ENCODE measurements around the gene ARHGEF25.
"Not testable (repeated sequence)": the region's sequence is repeated elsewhere in the genome, so short reads cannot be mapped to it uniquely, and the experiment has no call there.

ARHGEF25 gene

DNA sequence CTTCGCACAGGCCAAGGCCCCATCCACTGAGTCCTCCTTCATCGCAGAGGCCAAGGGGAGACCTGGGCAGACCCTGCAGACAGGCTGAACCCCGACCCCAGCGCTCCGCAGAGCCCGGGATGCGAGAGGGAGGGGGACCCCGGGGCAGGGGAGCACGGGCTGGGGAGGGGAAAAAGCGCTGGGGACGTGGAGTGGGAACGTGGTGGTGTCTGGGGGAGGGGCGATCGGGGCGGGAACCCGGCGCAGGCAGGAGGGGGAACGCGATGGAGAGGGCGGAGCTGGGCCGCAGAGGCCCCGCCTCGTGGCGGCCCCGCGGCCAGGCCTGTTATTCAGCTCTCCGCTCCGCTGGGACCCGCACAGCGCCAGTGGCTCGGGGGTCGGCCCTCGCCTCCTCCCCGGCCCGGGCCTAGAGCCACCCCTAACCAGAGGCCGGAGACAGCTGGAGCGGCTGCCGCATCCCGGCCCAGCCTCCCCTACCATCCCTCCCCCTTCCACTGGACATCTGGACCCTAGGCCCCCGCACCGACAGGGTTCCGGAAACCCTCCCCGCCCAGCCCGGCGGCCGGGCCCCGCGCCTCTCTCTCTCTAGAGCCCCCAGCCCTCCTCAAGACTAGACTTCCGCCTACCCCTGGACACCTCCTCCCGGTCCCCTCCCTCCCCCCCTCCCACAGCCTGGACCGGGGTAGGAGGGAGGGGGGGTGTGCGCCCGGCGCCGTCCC lies at the start of gene ARHGEF25:
Gene ARHGEF25, plus strand, starts transcription at position 328 of the 719 bp plus-strand sequence. CDS start 460 bp downstream, outside the sequence.
- H3K36me3 ChIP-seq (ENCODE audit: insufficient read depth, low read length) = peaks cover 54% of the 10 kb centered on the region
- peak within 1 kb of the TSS; percentile 66 to 92 for H3K4me3 ChIP-seq (ENCODE audit: low read depth in 1 of 2, low read length in 2 of 2)
- H3K27me3 ChIP-seq (ENCODE audit: control insufficient read depth in 1 of 2, insufficient read depth in 2 of 2, low read length in 2 of 2) = no peaks in the 10 kb centered on the region
- no peaks in the 10 kb centered on the region for H3K9me3 ChIP-seq (ENCODE audit: low read length)
- peaks cover 45% of the 10 kb centered on the region for H3K4me1 ChIP-seq (ENCODE audit: insufficient read depth, low read length)
- H3K27ac ChIP-seq (ENCODE audit: low read depth, low read length) = peak within 1 kb of the TSS; percentile 98
- H3K9ac ChIP-seq (ENCODE audit: low read length) = peak within 1 kb of the TSS; percentile 82

DNA sequence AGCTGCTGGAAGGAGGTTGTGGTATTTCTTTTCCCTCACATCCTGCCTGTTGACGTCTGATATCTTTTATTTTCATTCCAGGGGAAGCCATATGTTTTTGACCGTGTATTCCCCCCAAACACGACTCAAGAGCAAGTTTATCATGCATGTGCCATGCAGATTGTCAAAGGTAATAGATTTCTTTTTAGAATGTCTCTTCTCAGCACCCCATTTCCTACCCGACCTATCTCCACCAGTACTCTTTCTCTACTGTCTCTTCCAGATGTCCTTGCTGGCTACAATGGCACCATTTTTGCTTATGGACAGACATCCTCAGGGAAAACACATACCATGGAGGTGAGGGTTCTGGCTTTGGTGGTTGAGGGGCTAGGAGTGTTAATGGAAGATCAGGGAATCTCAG lies 47.9 kb upstream of the ARHGEF25 start:
- Histone ChIP-seq H3K27me3 (ENCODE audit: control insufficient read depth in 1 of 2, insufficient read depth in 2 of 2, low read length in 2 of 2) (no peaks in the 10 kb centered on the region), H3K27ac (ENCODE audit: low read depth, low read length) (no peak overlapping the region), H3K4me1 (ENCODE audit: insufficient read depth, low read length) (no peaks in the 10 kb centered on the region), H3K36me3 (ENCODE audit: insufficient read depth, low read length) (no peaks in the 10 kb centered on the region), H3K9me3 (ENCODE audit: low read length) (no peaks in the 10 kb centered on the region), H3K9ac (ENCODE audit: low read length) (no peak overlapping the region), H3K4me3 (ENCODE audit: low read depth in 1 of 2, low read length in 2 of 2) (no peak overlapping the region)

DNA sequence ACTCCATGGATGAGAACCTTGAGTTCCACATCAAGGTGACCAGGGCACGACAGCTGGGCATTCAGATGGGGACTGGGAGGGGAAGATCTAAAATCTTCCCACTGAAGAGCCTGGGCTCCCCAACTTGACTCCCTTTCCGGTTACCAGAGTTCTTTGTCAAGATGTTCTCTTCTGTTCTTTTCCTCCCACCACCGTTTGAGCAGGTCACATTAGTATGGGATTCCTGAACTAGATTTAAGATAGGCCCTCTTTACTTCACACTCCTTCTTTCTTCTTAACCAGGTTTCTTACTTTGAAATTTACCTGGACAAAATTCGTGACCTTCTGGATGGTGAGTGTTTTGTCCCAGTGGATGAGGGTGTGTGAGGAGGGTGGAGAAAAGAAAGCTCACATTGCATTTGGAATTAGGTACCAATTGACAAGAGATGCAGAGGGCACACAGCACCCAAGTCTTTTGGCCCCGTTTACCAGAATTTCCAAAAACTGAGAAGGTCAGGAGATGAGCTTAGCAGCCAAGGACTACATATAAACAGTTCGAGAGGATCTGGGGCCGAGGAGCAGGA lies 47.0 kb upstream of the ARHGEF25 start:
- H3K4me1 ChIP-seq (ENCODE audit: insufficient read depth, low read length) = no peaks in the 10 kb centered on the region
- H3K9me3 ChIP-seq (ENCODE audit: low read length) = no peaks in the 10 kb centered on the region
- H3K9ac ChIP-seq (ENCODE audit: low read length) = no peak overlapping the region
- no peaks in the 10 kb centered on the region for H3K27me3 ChIP-seq (ENCODE audit: control insufficient read depth in 1 of 2, insufficient read depth in 2 of 2, low read length in 2 of 2)
- H3K27ac ChIP-seq (ENCODE audit: low read depth, low read length) = no peak overlapping the region
- H3K4me3 ChIP-seq (ENCODE audit: low read depth in 1 of 2, low read length in 2 of 2) = no peak overlapping the region
- H3K36me3 ChIP-seq (ENCODE audit: insufficient read depth, low read length) = no peaks in the 10 kb centered on the region

DNA sequence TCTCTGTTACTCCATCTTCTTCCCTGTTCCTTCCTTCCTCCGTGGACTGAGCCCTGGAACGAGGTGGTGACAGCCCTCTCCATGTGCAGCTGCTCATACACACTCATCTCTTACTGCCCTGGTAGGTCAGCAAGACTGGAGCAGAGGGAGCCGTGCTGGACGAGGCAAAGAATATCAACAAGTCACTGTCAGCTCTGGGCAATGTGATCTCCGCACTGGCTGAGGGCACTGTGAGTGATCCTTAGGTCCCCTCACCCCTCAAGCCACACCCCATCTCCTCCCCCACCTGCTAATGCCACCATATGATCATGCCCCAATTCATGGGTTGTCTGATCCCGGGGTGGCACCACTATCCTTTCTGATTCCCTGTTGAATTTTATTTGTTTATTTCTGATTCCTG lies 42.4 kb upstream of the ARHGEF25 start:
- no peaks in the 10 kb centered on the region for H3K4me1 ChIP-seq (ENCODE audit: insufficient read depth, low read length)
- H3K36me3 ChIP-seq (ENCODE audit: insufficient read depth, low read length) = no peaks in the 10 kb centered on the region
- H3K9me3 ChIP-seq (ENCODE audit: low read length) = no peaks in the 10 kb centered on the region
- H3K4me3 ChIP-seq (ENCODE audit: low read depth in 1 of 2, low read length in 2 of 2) = no peak overlapping the region
- H3K9ac ChIP-seq (ENCODE audit: low read length) = no peak overlapping the region
- no peaks in the 10 kb centered on the region for H3K27me3 ChIP-seq (ENCODE audit: control insufficient read depth in 1 of 2, insufficient read depth in 2 of 2, low read length in 2 of 2)
- no peak overlapping the region for H3K27ac ChIP-seq (ENCODE audit: low read depth, low read length)

DNA sequence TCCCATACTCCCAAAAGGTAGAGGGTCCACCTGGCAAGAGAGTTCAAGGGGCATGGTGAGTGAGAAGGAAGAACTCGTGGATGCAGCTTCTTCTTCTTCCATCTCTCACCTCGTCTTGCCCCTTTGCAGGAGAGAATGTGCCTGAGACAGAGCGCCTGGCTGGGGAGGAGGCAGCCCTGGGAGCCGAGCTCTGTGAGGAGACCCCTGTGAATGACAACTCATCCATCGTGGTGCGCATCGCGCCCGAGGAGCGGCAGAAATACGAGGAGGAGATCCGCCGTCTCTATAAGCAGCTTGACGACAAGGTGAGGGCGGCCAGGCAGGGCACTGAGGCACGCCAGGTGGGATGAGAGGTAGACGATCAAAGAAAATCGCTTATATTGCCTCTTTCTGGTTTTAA lies 41.4 kb upstream of the ARHGEF25 start:
- H3K36me3 ChIP-seq (ENCODE audit: insufficient read depth, low read length) = no peaks in the 10 kb centered on the region

DNA sequence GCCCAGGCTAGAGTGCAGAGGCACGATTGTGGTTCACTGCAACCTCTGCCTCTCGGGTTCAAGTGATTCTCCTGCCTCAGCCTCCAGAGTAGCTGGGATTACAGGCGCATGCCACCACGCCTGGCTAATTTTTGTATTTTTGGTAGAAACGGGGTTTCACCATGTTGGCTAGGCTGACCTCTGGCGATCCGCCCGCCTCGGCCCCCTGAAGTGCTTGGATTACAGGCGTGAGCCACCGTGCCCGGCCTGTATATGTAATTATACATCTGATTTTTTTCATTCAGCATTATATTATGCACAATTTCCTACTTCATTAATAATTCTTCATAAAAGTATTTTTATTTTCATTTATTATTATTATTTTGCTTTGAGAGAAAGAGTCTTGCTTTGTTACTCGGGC lies 40.8 kb upstream of the ARHGEF25 start:
- H3K27me3 ChIP-seq (ENCODE audit: control insufficient read depth in 1 of 2, insufficient read depth in 2 of 2, low read length in 2 of 2); H3K27ac ChIP-seq (ENCODE audit: low read depth, low read length); H3K36me3 ChIP-seq (ENCODE audit: insufficient read depth, low read length); H3K9me3 ChIP-seq (ENCODE audit: low read length); H3K4me3 ChIP-seq (ENCODE audit: low read depth in 1 of 2, low read length in 2 of 2); H3K9ac ChIP-seq (ENCODE audit: low read length); H3K4me1 ChIP-seq (ENCODE audit: insufficient read depth, low read length): not testable (repeated sequence)

More for the DNA sequence above, 41.4 kb upstream of the ARHGEF25 start:
- Histone ChIP-seq H3K9me3 (ENCODE audit: low read length) (no peaks in the 10 kb centered on the region), H3K4me3 (ENCODE audit: low read depth in 1 of 2, low read length in 2 of 2) (no peak overlapping the region), H3K9ac (ENCODE audit: low read length) (no peak overlapping the region), H3K27ac (ENCODE audit: low read depth, low read length) (no peak overlapping the region), H3K4me1 (ENCODE audit: insufficient read depth, low read length) (no peaks in the 10 kb centered on the region), H3K27me3 (ENCODE audit: control insufficient read depth in 1 of 2, insufficient read depth in 2 of 2, low read length in 2 of 2) (no peaks in the 10 kb centered on the region)

DNA sequence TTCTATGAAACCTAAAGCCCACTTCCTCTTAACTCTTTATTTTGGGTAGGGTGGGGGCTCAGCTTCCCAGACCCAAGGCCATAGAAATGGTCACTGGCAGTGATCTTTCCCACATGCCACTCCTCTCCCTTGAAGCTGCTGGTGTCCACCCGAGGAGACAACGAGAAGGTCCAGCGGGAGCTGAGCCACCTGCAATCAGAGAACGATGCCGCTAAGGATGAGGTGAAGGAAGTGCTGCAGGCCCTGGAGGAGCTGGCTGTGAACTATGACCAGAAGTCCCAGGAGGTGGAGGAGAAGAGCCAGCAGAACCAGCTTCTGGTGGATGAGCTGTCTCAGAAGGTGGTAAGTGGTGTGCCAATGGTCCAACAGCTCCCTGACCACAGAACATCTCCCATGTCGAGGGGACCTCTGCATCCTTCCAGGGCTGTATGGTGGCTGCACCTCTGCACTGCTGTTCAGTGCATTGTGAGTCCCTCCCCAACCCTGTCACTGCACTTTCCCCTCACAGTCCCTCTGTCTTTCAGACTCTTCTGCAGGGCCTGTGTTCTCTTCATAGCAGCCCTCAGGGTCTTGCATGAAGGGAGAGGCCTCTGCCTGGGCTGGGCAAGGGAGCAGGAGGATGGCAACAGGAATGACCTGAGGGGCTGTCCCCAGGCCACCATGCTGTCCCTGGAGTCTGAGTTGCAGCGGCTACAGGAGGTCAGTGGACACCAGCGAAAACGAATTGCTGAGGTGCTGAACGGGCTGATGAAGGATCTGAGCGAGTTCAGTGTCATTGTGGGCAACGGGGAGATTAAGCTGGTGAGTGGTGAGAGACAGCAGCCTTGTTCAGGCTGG lies 39.1 kb upstream of the ARHGEF25 start:
- Histone ChIP-seq H3K9me3 (ENCODE audit: low read length) (no peaks in the 10 kb centered on the region), H3K36me3 (ENCODE audit: insufficient read depth, low read length) (no peaks in the 10 kb centered on the region), H3K27me3 (ENCODE audit: control insufficient read depth in 1 of 2, insufficient read depth in 2 of 2, low read length in 2 of 2) (no peaks in the 10 kb centered on the region), H3K27ac (ENCODE audit: low read depth, low read length) (no peak overlapping the region), H3K9ac (ENCODE audit: low read length) (no peak overlapping the region), H3K4me3 (ENCODE audit: low read depth in 1 of 2, low read length in 2 of 2) (no peak overlapping the region), H3K4me1 (ENCODE audit: insufficient read depth, low read length) (no peaks in the 10 kb centered on the region)

DNA sequence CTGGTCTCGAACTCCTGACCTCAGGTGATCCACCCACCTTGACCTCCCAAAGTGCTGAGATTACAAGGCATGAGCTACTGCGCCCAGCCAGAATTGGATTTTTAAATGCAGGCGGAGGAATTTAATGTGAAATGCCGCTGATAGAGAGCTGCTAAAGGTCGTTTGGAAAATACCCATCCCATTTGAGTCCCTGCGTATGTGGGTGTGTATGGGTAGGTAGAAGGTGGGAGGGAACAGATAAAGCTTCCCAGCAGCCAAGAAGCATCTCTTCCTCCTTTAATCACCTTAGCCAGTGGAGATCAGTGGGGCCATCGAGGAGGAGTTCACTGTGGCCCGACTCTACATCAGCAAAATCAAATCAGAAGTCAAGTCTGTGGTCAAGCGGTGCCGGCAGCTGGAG lies 36.4 kb upstream of the ARHGEF25 start:
- no peak overlapping the region for H3K27ac ChIP-seq (ENCODE audit: low read depth, low read length)
- H3K9me3 ChIP-seq (ENCODE audit: low read length) = no peaks in the 10 kb centered on the region
- H3K4me1 ChIP-seq (ENCODE audit: insufficient read depth, low read length) = no peaks in the 10 kb centered on the region
- H3K4me3 ChIP-seq (ENCODE audit: low read depth in 1 of 2, low read length in 2 of 2) = no peak overlapping the region
- H3K36me3 ChIP-seq (ENCODE audit: insufficient read depth, low read length) = no peaks in the 10 kb centered on the region
- no peak overlapping the region for H3K9ac ChIP-seq (ENCODE audit: low read length)
- no peaks in the 10 kb centered on the region for H3K27me3 ChIP-seq (ENCODE audit: control insufficient read depth in 1 of 2, insufficient read depth in 2 of 2, low read length in 2 of 2)

DNA sequence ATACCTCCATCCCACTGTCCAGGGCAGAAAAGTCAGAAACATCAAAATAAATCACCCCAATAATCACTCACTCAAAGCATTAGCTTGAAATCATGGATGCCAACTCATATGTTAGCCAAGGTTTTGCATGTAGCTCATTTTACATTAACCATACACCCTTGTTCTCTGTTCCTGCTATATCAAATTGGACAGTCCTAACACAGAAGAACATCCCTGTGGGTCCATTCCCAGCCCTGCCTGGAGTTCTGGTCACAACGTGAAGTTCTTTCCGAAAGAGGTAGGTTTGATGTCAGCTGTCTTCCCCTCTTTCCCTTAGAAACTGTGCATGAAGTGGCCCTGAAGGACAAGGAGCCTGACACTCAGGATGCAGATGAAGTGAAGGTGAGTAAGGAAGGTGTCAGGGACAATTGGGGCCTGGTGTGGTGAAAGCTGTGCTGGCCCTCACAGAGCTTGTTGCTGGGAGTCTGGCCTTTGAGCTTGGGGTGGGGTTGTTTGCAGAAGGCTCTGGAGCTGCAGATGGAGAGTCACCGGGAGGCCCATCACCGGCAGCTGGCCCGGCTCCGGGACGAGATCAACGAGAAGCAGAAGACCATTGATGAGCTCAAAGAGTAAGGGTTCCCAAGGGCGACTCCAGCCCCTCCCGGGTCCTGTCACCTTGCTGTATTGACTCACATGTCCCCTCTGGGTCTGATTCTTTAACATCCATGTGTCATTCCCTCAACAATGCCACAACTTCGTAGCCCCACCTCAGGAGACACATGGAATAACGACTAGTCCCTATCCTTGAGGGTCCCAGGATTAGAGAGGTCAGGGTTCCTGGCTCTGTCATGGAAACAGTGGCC lies 35.2 kb upstream of the ARHGEF25 start:
- Histone ChIP-seq H3K4me1 (ENCODE audit: insufficient read depth, low read length) (no peaks in the 10 kb centered on the region), H3K27me3 (ENCODE audit: control insufficient read depth in 1 of 2, insufficient read depth in 2 of 2, low read length in 2 of 2) (no peaks in the 10 kb centered on the region), H3K9me3 (ENCODE audit: low read length) (no peaks in the 10 kb centered on the region), H3K9ac (ENCODE audit: low read length) (no peak overlapping the region), H3K27ac (ENCODE audit: low read depth, low read length) (no peak overlapping the region), H3K36me3 (ENCODE audit: insufficient read depth, low read length) (no peaks in the 10 kb centered on the region), H3K4me3 (ENCODE audit: low read depth in 1 of 2, low read length in 2 of 2) (no peak overlapping the region)

DNA sequence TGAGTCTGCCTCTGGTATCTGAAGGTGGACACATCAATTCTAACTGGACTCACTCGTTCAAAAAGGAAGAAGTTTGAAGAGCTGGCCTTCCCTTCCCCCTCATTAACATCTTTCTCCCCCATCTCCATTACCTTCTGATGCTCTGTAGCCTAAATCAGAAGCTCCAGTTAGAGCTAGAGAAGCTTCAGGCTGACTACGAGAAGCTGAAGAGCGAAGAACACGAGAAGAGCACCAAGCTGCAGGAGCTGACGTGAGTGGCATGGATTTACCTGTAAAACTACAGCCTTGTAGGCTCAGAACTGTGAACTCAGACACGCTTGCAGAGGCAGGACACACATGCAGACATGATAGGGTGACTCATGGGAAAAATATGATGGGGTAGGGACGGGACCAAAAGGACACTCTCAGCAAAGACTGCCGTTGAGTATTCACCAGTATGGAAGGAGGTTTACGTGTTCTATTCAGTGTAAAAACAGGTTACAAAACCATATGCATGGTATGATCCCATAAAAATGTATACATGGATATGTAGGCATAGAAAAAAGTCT lies 34.5 kb upstream of the ARHGEF25 start:
- Histone ChIP-seq H3K4me1 (ENCODE audit: insufficient read depth, low read length) (no peaks in the 10 kb centered on the region), H3K27me3 (ENCODE audit: control insufficient read depth in 1 of 2, insufficient read depth in 2 of 2, low read length in 2 of 2) (no peaks in the 10 kb centered on the region), H3K27ac (ENCODE audit: low read depth, low read length) (no peak overlapping the region), H3K9ac (ENCODE audit: low read length) (no peak overlapping the region), H3K36me3 (ENCODE audit: insufficient read depth, low read length) (no peaks in the 10 kb centered on the region), H3K4me3 (ENCODE audit: low read depth in 1 of 2, low read length in 2 of 2) (no peak overlapping the region), H3K9me3 (ENCODE audit: low read length) (no peaks in the 10 kb centered on the region)
